Measurements from ENCODE around the gene IQSEC1. TPM values are rescaled to one million over a fixed set of nuclear protein-coding genes. Genes with fewer than 3 reads are reported as not detected.

IQSEC1 gene
- total RNA-seq, 1 experiment from 2014 or later = 28.1 TPM

GRCh38 chr3:13053420-13053819, 19.8 kb downstream of the IQSEC1 start (continued):
- TF ChIP-seq, protein P1, sequence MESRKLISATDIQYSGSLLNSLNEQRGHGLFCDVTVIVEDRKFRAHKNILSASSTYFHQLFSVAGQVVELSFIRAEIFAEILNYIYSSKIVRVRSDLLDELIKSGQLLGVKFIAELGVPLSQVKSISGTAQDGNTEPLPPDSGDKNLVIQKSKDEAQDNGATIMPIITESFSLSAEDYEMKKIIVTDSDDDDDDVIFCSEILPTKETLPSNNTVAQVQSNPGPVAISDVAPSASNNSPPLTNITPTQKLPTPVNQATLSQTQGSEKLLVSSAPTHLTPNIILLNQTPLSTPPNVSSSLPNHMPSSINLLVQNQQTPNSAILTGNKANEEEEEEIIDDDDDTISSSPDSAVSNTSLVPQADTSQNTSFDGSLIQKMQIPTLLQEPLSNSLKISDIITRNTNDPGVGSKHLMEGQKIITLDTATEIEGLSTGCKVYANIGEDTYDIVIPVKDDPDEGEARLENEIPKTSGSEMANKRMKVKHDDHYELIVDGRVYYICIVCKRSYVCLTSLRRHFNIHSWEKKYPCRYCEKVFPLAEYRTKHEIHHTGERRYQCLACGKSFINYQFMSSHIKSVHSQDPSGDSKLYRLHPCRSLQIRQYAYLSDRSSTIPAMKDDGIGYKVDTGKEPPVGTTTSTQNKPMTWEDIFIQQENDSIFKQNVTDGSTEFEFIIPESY (IDR thresholded peaks at IDR 0.05; ENCODE audit: extremely low read depth, insufficient replicate concordance, low read length) = no peak
- TF ChIP-seq EZH2 (IDR thresholded peaks at IDR 0.05) = no peak
- no peak for TF ChIP-seq YY1 (IDR thresholded peaks at IDR 0.05; ENCODE audit: extremely low read depth, insufficient replicate concordance, low read depth, low read length)

DNA sequence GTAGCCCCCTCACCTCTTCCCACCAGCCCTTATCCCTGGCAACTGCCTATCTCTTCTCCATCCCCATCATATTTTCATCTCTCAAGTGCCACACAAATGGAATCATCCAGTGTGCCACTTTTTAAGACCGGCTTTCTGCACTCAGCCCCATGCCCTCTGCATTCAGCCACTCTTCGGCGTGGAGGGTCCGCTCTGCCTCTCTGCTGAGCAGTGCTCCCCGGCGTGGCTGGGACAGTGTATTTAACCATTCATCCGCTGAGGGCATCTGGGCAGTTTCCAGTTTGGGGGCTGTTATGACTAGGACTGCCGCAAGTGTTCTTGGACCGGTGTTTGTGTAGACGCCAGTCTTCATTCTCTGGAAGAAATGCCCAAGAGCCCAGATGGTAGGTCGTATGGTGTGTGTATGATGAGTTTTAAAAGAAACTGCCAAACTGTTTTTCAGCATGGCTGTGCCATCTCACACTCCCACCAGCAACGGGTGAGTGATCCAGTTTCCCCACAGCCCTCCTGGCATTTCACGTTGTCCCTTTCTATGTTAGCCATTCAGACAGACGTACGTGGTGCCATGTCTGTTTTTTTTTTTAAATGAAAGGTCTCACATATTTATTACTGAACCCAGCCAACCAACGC, 20.9 kb downstream of the IQSEC1 start:
- no peak for TF ChIP-seq CBX3 (IDR thresholded peaks at IDR 0.05; ENCODE audit: low read depth)
- no peak for TF ChIP-seq TCF7L2 (IDR thresholded peaks at IDR 0.05; ENCODE audit: borderline replicate concordance, extremely low read depth, insufficient read depth, insufficient read length)
- no peak for TF ChIP-seq MAX (IDR thresholded peaks at IDR 0.05)
- no peak for TF ChIP-seq YY1 (IDR thresholded peaks at IDR 0.05; ENCODE audit: extremely low read depth, insufficient replicate concordance, low read depth, low read length)
- TF ChIP-seq POLR2AphosphoS5 (IDR thresholded peaks at IDR 0.05; ENCODE audit: low read depth, low read length) = no peak
- TF ChIP-seq CEBPB (IDR thresholded peaks at IDR 0.05; ENCODE audit: low read depth) = no peak
- no peak for TF ChIP-seq EGR1 (IDR thresholded peaks at IDR 0.05; ENCODE audit: low read depth)
- no peak for TF ChIP-seq ELF1 (IDR thresholded peaks at IDR 0.05; ENCODE audit: borderline replicate concordance, low read depth)
- TF ChIP-seq EZH2 (IDR thresholded peaks at IDR 0.05) = no peak
- no peak for TF ChIP-seq SRF (IDR thresholded peaks at IDR 0.05; ENCODE audit: low read depth)
- TF ChIP-seq ZNF274 (IDR thresholded peaks at IDR 0.05; ENCODE audit: low read depth, low read length) = no peak
- TF ChIP-seq SIN3A (IDR thresholded peaks at IDR 0.05; ENCODE audit: low read depth) = no peak
- DNase-seq (ENCODE audit: low read depth, low spot score) (no peak), ATAC-seq (no peak)
- ChIA-PET POLR2A (no interaction called here), RAD21 (ENCODE audit: low non-redundant PET in 1 of 2, low total read pairs in 2 of 2, uncharacterized antibody in 2 of 2, unreplicated experiment in 2 of 2) (no interaction called here), CTCF (interaction anchor here (1.3 kb wide), 1 partner anchor 40 kb away, joined by 3 read pairs; no protein-coding TSS in a partner anchor)
- intact Hi-C loops (cut with micrococcal nuclease) = no loop called here
- no peak overlapping the region for H3K27ac ChIP-seq (ENCODE audit: low read depth, low read length)
- H2AFZ ChIP-seq (ENCODE audit: low read depth, low read length, poor library complexity, severe bottlenecking) = no peak overlapping the region
- H3K79me2 ChIP-seq (ENCODE audit: insufficient read depth, low read length) = no peaks in the 10 kb centered on the region
- H3K4me1 ChIP-seq (ENCODE audit: control insufficient read depth in 1 of 2, insufficient read depth in 2 of 2, low read length in 2 of 2) = peaks cover 3 to 5% of the 10 kb centered on the region in 2 experiments; a peak in 3 of 4 replicates
- H3K36me3 ChIP-seq (ENCODE audit: control insufficient read depth in 1 of 2, insufficient read depth in 2 of 2, low read length in 2 of 2) = no peaks in the 10 kb centered on the region
- no peaks in the 10 kb centered on the region for H3K9me2 ChIP-seq (ENCODE audit: insufficient read depth)
- no peak overlapping the region for H3K4me2 ChIP-seq (ENCODE audit: low read length)
- no peaks in the 10 kb centered on the region for H3K9me3 ChIP-seq (ENCODE audit: control insufficient read depth in 1 of 2, insufficient read depth in 1 of 2, low read depth in 1 of 2, low read length in 2 of 2)
- no peaks in the 10 kb centered on the region for H3K27me3 ChIP-seq (ENCODE audit: insufficient read depth, low read length)
- BruUV-seq (replicated peaks) = no TSS peak
- no peak overlapping the region for H3K4me3 ChIP-seq (replicated peaks in 1 of 2; ENCODE audit: low read depth in 1 of 2, low read length in 2 of 2)
- H3K9ac ChIP-seq (ENCODE audit: low read length) = no peak overlapping the region
- no peaks in the 10 kb centered on the region for H4K20me1 ChIP-seq (ENCODE audit: insufficient read depth)
